Activated T-cell treated with anti-CD3 and anti-CD28 coated beads for 48 hours (primary cell): ENCODE measurements around the gene WBP1.
A peak's percentile ranks its signal among the peaks of the same experiment; 100 is the strongest.
"Not testable (repeated sequence)": the region's sequence is repeated elsewhere in the genome, so short reads cannot be mapped to it uniquely, and the experiment has no call there.

ENCODE experiments used
- DNase-seq: peaks from one replicate; pipeline ENCODE4 v3.0.0-alpha.2; 2020; ENCODE audit warnings: low read depth

Gene WBP1

GRCh38 chr2:74458132-74458937 is at the start of gene WBP1:
WBP1 (plus strand) TSS chr2:74458438; CDS start chr2:74458603, 165 bp downstream.
- peak; percentile 96 for DNase-seq

GRCh38 chr2:74413001-74413698 is 45.1 kb upstream of the WBP1 start:
- no peak for DNase-seq

GRCh38 chr2:74414441-74414840 is 43.8 kb upstream of the WBP1 start:
- DNase-seq = no peak

- no peak for DNase-seq
Observed at GRCh38 chr2:74414881-74415761, 43.1 kb upstream of the WBP1 start.

GRCh38 chr2:74415762-74416395 is 42.4 kb upstream of the WBP1 start:
- no peak for DNase-seq

GRCh38 chr2:74416778-74417177 is 41.5 kb upstream of the WBP1 start:
- DNase-seq = no peak

- DNase-seq = no peak
Observed at GRCh38 chr2:74417197-74417596, 41.0 kb upstream of the WBP1 start.

GRCh38 chr2:74417763-74418162 is 40.5 kb upstream of the WBP1 start:
- no peak for DNase-seq

GRCh38 chr2:74418312-74418711 is 39.9 kb upstream of the WBP1 start:
- DNase-seq = no peak

- no peak for DNase-seq
Observed at GRCh38 chr2:74419345-74419744, 38.9 kb upstream of the WBP1 start.

- DNase-seq = no peak
Observed at GRCh38 chr2:74420006-74420405, 38.2 kb upstream of the WBP1 start.

- DNase-seq = not testable (repeated sequence)
Observed at GRCh38 chr2:74420443-74421103, 37.7 kb upstream of the WBP1 start.

GRCh38 chr2:74421221-74421870 is 36.9 kb upstream of the WBP1 start, which contains the start of the genes C2orf81 and WDR54:
C2orf81 (minus strand) TSS chr2:74421619; CDS start chr2:74421560, 59 bp downstream.
WDR54 (plus strand) TSS chr2:74421730; CDS start chr2:74422154, 424 bp downstream.
- DNase-seq = peak; percentile 96

GRCh38 chr2:74423231-74424095 is 34.8 kb upstream of the WBP1 start:
- DNase-seq = no peak

GRCh38 chr2:74424139-74424992 is 33.9 kb upstream of the WBP1 start:
- DNase-seq = no peak

GRCh38 chr2:74424995-74425406 is 33.2 kb upstream of the WBP1 start:
- DNase-seq = no peak

- DNase-seq = no peak
Observed at GRCh38 chr2:74425523-74425922, 32.7 kb upstream of the WBP1 start.

- DNase-seq = no peak
Observed at GRCh38 chr2:74426181-74426758, 32.0 kb upstream of the WBP1 start.
